HG03175 (cell line): ENCODE measurements around the gene DLGAP4.

Experiments used
- ATAC-seq: cut with Tn5 transposase; IDR thresholded peaks from one replicate; pipeline ENCODE4 v1.9.1; 2021; ENCODE audit warnings: mild to moderate bottlenecking, moderate library complexity; ENCODE audit not compliant: unreplicated experiment

The DLGAP4 gene

GRCh38 chr20:36574366-36575135, 268.4 kb downstream of the DLGAP4 start:
- ATAC-seq = no peak

GRCh38 chr20:36576081-36576445, 269.9 kb downstream of the DLGAP4 start:
- no peak for ATAC-seq
